ENCODE results near the gene CSAG2. TPM values are rescaled to one million over a fixed set of nuclear protein-coding genes. Genes with fewer than 3 reads are reported as not detected.

CSAG2 gene
- total RNA-seq, 1 experiment from 2014 or later, result not detected

DNA sequence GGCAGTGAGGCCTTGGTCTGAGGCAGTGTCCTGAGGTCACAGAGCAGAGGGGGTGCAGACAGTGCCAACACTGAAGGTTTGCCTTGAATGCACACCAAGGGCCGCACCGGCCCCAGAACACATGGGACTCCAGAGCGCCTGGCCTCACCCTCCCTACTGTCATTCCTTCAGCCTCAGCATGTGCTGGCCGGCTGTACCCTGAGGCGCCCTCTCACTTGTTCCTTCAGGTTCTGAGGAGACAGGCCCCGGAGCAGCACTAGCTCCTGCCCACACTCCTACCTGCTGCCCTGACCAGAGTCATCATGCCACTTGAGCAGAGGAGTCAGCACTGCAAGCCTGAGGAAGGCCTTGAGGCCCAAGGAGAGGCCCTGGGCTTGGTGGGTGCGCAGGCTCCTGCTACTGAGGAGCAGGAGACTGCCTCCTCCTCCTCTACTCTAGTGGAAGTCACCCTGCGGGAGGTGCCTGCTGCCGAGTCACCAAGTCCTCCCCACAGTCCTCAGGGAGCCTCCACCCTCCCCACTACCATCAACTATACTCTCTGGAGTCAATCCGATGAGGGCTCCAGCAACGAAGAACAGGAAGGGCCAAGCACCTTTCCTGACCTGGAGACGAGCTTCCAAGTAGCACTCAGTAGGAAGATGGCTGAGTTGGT lies 26.9 kb upstream of the CSAG2 start:
- Histone ChIP-seq H2BK5ac (ENCODE audit: insufficient read length, low read length) (no peak overlapping the region), H2BK15ac (ENCODE audit: low read depth, low read length) (no peak overlapping the region), H4K8ac (replicated peaks; ENCODE audit: insufficient read length, low read depth, low read length) (no peak overlapping the region), H2BK120ac (ENCODE audit: low read depth, low read length, poor library complexity, severe bottlenecking) (no peak overlapping the region), H3K14ac (ENCODE audit: insufficient read depth, low read length) (no peak overlapping the region), H3K56ac (ENCODE audit: insufficient read length, low read depth, low read length) (no peak overlapping the region), H3K79me2 (ENCODE audit: insufficient read depth, low read length) (no peaks in the 10 kb centered on the region), H3K4me2 (ENCODE audit: insufficient read depth, insufficient read length, low read length) (no peak overlapping the region), H4K5ac (ENCODE audit: insufficient read length, low read depth, low read length) (no peak overlapping the region), H3K9ac (ENCODE audit: extremely low read depth, insufficient read length, low read length) (no peak overlapping the region), H2AFZ (ENCODE audit: low read length) (no peak overlapping the region), H2BK20ac (ENCODE audit: low read depth, low read length, poor library complexity, severe bottlenecking) (no peak overlapping the region), H3K4me1 (ENCODE audit: insufficient read depth, low read length) (no peaks in the 10 kb centered on the region), H3K27me3 (ENCODE audit: insufficient read depth, low read length) (no peaks in the 10 kb centered on the region), H3T11ph (ENCODE audit: low read length) (no peak overlapping the region), H3K9me3 (ENCODE audit: control insufficient read depth, low read depth, low read length) (peaks cover 4% of the 10 kb centered on the region), H2BK12ac (ENCODE audit: insufficient read length, low read depth, low read length) (no peak overlapping the region), H3K79me1 (ENCODE audit: insufficient read depth, low read depth, low read length, poor library complexity, severe bottlenecking) (no peaks in the 10 kb centered on the region), H4K91ac (ENCODE audit: insufficient read length, low read depth, low read length) (no peak overlapping the region), H3K23ac (ENCODE audit: insufficient read length, low read depth, low read length) (no peak overlapping the region), H3K23me2 (ENCODE audit: insufficient read length, low read depth, low read length, poor library complexity, severe bottlenecking) (no peaks in the 10 kb centered on the region), H4K20me1 (ENCODE audit: control insufficient read depth, insufficient read depth, insufficient read length) (no peaks in the 10 kb centered on the region), H3K18ac (ENCODE audit: insufficient read length, low read depth, low read length) (no peak overlapping the region), H3K27ac (ENCODE audit: insufficient read length, low read depth, low read length) (no peak overlapping the region), H2AK5ac (ENCODE audit: insufficient read length, low read length) (no peak overlapping the region), H3K4ac (ENCODE audit: low read depth, low read length) (no peak overlapping the region)
- Mint-ChIP-seq H3K27ac (no peak overlapping the region), H3K4me1 (no peaks in the 10 kb centered on the region), H3K27me3 (ENCODE audit: low read depth) (peaks cover 5% of the 10 kb centered on the region), H3K9me3 (peaks cover 61 to 82% of the 10 kb centered on the region in 2 experiments), H3K36me3 (ENCODE audit: insufficient read depth in 1 of 3, low read depth in 3 of 3) (peaks cover 0 to 2% (median 1%) of the 10 kb centered on the region in 3 experiments; a peak in 2 of 7 replicates), H3K4me3 (no peak overlapping the region)
- TF ChIP-seq, protein P1, sequence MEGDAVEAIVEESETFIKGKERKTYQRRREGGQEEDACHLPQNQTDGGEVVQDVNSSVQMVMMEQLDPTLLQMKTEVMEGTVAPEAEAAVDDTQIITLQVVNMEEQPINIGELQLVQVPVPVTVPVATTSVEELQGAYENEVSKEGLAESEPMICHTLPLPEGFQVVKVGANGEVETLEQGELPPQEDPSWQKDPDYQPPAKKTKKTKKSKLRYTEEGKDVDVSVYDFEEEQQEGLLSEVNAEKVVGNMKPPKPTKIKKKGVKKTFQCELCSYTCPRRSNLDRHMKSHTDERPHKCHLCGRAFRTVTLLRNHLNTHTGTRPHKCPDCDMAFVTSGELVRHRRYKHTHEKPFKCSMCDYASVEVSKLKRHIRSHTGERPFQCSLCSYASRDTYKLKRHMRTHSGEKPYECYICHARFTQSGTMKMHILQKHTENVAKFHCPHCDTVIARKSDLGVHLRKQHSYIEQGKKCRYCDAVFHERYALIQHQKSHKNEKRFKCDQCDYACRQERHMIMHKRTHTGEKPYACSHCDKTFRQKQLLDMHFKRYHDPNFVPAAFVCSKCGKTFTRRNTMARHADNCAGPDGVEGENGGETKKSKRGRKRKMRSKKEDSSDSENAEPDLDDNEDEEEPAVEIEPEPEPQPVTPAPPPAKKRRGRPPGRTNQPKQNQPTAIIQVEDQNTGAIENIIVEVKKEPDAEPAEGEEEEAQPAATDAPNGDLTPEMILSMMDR (conservative IDR thresholded peaks at IDR 0.05), result no peak
- DNase-seq, result no peak
- WGBS (ENCODE audit: extremely low coverage, insufficient read length, low lambda C conversion rate), result no CpG with 5 or more reads among the region's 12 CpGs
